VCaP (cell line): Measurements from ENCODE around the gene PCDHGB6.
"Not testable (repeated sequence)": the region's sequence is repeated elsewhere in the genome, so short reads cannot be mapped to it uniquely, and the experiment has no call there.

Experiments
- H3K27ac ChIP-seq: fragments of 450-650 bp; 2 replicates; pipeline ENCODE4 v1.5.1; 2017
- CTCF ChIP-seq: fragments of 450-650 bp; conservative IDR thresholded peaks from 2 replicates; pipeline ENCODE4 v1.5.1; 2017; ENCODE audit warnings: mild to moderate bottlenecking, moderate library complexity

The PCDHGB6 gene

GRCh38 chr5:141421489-141421855, 13.7 kb downstream of the PCDHGB6 start:
- no peak for TF ChIP-seq CTCF
- no peak overlapping the region for H3K27ac ChIP-seq

GRCh38 chr5:141422742-141423291, 15.0 kb downstream of the PCDHGB6 start:
- H3K27ac ChIP-seq, result no peak overlapping the region
- no peak for TF ChIP-seq CTCF

- no peak for TF ChIP-seq CTCF
- H3K27ac ChIP-seq, result no peak overlapping the region
Observed at GRCh38 chr5:141427783-141428426, 20.1 kb downstream of the PCDHGB6 start.

GRCh38 chr5:141430332-141431113, 22.7 kb downstream of the PCDHGB6 start, which contains the start of gene PCDHGA12:
PCDHGA12 (plus strand) TSS chr5:141430507; CDS start chr5:141430760, 253 bp downstream.
- no peak for TF ChIP-seq CTCF
- no peak within 1 kb of the TSS for H3K27ac ChIP-seq

GRCh38 chr5:141431286-141431685, 23.5 kb downstream of the PCDHGB6 start:
- no peak for TF ChIP-seq CTCF
- no peak overlapping the region for H3K27ac ChIP-seq

- H3K27ac ChIP-seq, result not testable (repeated sequence)
Observed at GRCh38 chr5:141432308-141432707, 24.5 kb downstream of the PCDHGB6 start.

GRCh38 chr5:141432726-141433125, 24.9 kb downstream of the PCDHGB6 start:
- not testable (repeated sequence) for H3K27ac ChIP-seq

- no peak for TF ChIP-seq CTCF
- no peak overlapping the region for H3K27ac ChIP-seq
Observed at GRCh38 chr5:141434006-141434405, 26.2 kb downstream of the PCDHGB6 start.
